GM23248 (cell line): Measurements from ENCODE around the gene ELOVL6.

Source experiments
- EZH2 ChIP-seq: fragments of 200-600 bp; sonication (generic); IDR thresholded peaks from 2 replicates; pipeline ENCODE4 v1.6.1; 2018; ENCODE audit warnings: antibody characterized with exemption, mild to moderate bottlenecking; ENCODE audit not compliant: insufficient read depth, poor library complexity, severe bottlenecking
- EZH2phosphoT487 ChIP-seq: fragments of 200-600 bp; sonication (generic); IDR thresholded peaks from 2 replicates; pipeline ENCODE4 v1.6.1; 2018; ENCODE audit warnings: antibody characterized with exemption, moderate library complexity, mild to moderate bottlenecking, low read depth; ENCODE audit not compliant: insufficient read depth

DNA sequence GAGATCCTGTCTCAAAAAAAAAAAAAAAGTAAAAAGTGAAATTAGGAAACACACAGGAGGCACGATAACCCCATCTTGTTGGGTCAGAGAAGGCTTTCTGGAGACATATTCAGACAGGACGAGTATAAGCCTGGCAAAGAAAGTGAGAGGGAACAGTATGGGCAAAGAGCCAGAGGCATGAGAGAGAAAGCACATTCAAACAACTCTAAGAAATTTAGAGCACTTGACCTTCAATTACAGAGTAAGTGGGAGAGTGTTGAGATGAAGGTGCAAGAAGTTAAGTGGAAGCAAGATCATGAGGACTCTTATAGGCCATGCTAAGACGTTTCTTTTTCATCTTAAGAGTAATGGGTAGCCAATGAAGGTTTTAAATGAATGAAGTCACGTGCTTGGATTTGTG lies 70.4 kb downstream of the ELOVL6 start:
- TF ChIP-seq EZH2phosphoT487 (no peak), EZH2 (no peak)
